ENCODE measurements around the gene CENPC.
"Not testable (repeated sequence)": the region's sequence is repeated elsewhere in the genome, so short reads cannot be mapped to it uniquely, and the experiment has no call there.

CENPC gene

GRCh38 chr4:67456577-67457196 is 88.6 kb downstream of the CENPC start:
- no peak for DNase-seq (ENCODE audit: low read depth)
- TF ChIP-seq CTCF (IDR thresholded peaks at IDR 0.05; ENCODE audit: insufficient read depth, low read depth, low read length, missing control alignments), result no peak
- no peak overlapping the region for H3K4me3 ChIP-seq (ENCODE audit: low read depth, low read length)

GRCh38 chr4:67452846-67453205 is 92.5 kb downstream of the CENPC start:
- not testable (repeated sequence) for DNase-seq (ENCODE audit: low read depth); H3K4me3 ChIP-seq (ENCODE audit: low read depth, low read length)

- TF ChIP-seq CTCF (IDR thresholded peaks at IDR 0.05; ENCODE audit: insufficient read depth, low read depth, low read length, missing control alignments), result no peak
- DNase-seq (ENCODE audit: low read depth), result no peak
- H3K4me3 ChIP-seq (ENCODE audit: low read depth, low read length), result no peak overlapping the region
These were observed 93.0 kb downstream of the CENPC start for GRCh38 chr4:67452100-67452845.

- TF ChIP-seq CTCF (IDR thresholded peaks at IDR 0.05; ENCODE audit: insufficient read depth, low read depth, low read length, missing control alignments), result no peak
- no peak overlapping the region for H3K4me3 ChIP-seq (ENCODE audit: low read depth, low read length)
- no peak for DNase-seq (ENCODE audit: low read depth)
These were observed 93.8 kb downstream of the CENPC start for GRCh38 chr4:67451464-67451863.

- no peak for DNase-seq (ENCODE audit: low read depth)
- H3K4me3 ChIP-seq (ENCODE audit: low read depth, low read length), result no peak overlapping the region
- TF ChIP-seq CTCF (IDR thresholded peaks at IDR 0.05; ENCODE audit: insufficient read depth, low read depth, low read length, missing control alignments), result no peak
These were observed 96.7 kb downstream of the CENPC start for GRCh38 chr4:67448621-67449020.

- no peak for DNase-seq (ENCODE audit: low read depth)
- no peak for TF ChIP-seq CTCF (IDR thresholded peaks at IDR 0.05; ENCODE audit: insufficient read depth, low read depth, low read length, missing control alignments)
- no peak overlapping the region for H3K4me3 ChIP-seq (ENCODE audit: low read depth, low read length)
These were observed 97.4 kb downstream of the CENPC start for GRCh38 chr4:67447873-67448272.

- no peak for DNase-seq (ENCODE audit: low read depth)
- no peak overlapping the region for H3K4me3 ChIP-seq (ENCODE audit: low read depth, low read length)
- no peak for TF ChIP-seq CTCF (IDR thresholded peaks at IDR 0.05; ENCODE audit: insufficient read depth, low read depth, low read length, missing control alignments)
These were observed 98.5 kb downstream of the CENPC start for GRCh38 chr4:67446811-67447210.

- not testable (repeated sequence) for H3K4me3 ChIP-seq (ENCODE audit: low read depth, low read length); DNase-seq (ENCODE audit: low read depth)
These were observed 99.4 kb downstream of the CENPC start for GRCh38 chr4:67445881-67446280.

All from GM12865 (cell line).